Dermis microvascular lymphatic vessel endothelial cell (primary cell): ENCODE results near the gene SCGB1D4. TPM values are rescaled to one million over a fixed set of nuclear protein-coding genes. Genes with fewer than 3 reads are reported as not detected.
"Not testable (repeated sequence)": the region's sequence is repeated elsewhere in the genome, so short reads cannot be mapped to it uniquely, and the experiment has no call there.

ENCODE experiments used
- DNase-seq, 2 donors: peaks; one replicate each; pipeline versions ENCODE4 v3.0.0 to v3.0.0-alpha.2; 2010; ENCODE audit warnings: low read depth in 2 of 2
- total RNA-seq: library from RNA; depleted of rRNA; stranded (reverse); fragments of >200 nt; gene quantifications from 2 replicates; pipeline ENCODE4 v1.2.1, GENCODE V29; 2014

The SCGB1D4 gene, protein sequence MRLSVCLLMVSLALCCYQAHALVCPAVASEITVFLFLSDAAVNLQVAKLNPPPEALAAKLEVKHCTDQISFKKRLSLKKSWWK
- not detected in 2 replicates for total RNA-seq

DNA sequence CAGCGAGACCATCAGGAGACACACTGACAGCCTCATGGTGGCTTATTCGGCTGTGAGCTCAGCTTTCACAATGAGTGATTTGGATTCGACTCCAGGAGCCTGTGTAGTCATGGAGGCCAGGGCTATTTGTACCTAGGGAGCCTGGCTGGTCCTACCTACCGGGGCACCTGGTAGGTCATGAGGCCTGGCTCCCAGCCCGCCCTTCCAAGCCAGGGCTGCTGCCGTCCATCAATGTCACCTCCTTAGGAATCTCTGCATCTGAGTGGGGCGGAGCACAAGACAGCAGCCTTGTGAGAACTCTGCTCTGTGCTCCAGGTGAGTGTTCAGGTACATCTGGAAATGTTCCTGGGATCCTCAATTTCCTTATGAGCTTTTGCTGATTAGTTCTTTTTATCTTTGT lies at the start of gene SCGB1D4:
Gene SCGB1D4, minus strand, starts transcription at position 101 of the 400 bp plus-strand sequence. Its CDS starts 65 bp downstream, at position 36.
- DNase-seq, result no peak

GRCh38 chr11:62345861-62346260 lies 47.0 kb upstream of the SCGB1D4 start:
- no peak for DNase-seq

GRCh38 chr11:62344210-62344609 lies 45.3 kb upstream of the SCGB1D4 start:
- no peak for DNase-seq

DNA sequence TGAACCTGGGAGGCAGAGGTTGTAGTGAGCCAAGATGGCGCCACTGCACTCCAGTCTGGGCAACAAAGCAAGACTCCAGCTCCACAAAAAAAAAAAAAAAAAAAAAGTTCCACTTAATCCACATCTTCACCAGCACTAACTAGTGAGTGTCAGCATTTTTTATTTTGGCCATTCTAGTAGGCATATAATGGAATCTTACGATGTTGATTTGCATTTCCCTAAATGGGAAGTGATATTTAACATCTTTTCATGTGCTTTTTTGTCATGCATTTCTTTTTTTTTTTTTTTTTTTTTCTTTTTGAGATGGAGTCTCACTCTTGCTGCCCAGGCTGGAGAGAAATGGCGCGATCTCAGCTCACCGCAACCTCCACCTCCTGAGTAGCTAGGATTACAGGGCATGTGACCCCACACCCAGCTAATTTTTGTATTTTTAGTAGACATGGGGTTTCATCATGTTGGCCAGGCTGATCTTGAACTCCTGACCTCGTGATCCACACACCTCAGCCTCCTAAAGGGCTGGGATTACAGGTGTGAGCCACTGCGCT lies 44.8 kb upstream of the SCGB1D4 start:
- not testable (repeated sequence) for DNase-seq

DNA sequence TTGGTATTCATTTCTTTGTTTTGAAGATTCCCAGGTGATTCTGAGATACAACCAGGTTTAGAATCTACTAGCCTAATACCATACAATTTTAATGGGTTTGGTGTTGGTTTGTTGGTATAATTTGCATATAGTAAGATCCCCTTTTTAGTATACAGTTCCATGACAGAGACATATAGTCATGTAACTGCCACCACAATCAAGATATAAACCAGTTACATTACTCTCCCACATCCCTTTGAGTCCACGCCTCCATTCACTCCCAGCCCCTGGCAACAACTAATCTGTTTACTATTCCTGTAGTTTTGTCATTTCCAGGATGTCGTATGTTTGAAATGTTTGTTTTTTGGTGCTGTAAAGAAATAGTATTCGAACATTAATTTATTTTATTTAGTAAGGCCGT lies 42.7 kb upstream of the SCGB1D4 start:
- no peak for DNase-seq

GRCh38 chr11:62340269-62340901 lies 41.5 kb upstream of the SCGB1D4 start:
- peak; percentile 54 to 70 for DNase-seq

- DNase-seq, result no peak
Measured at GRCh38 chr11:62338218-62338617, 39.3 kb upstream of the SCGB1D4 start.

GRCh38 chr11:62337303-62338181 lies 38.7 kb upstream of the SCGB1D4 start, which contains the start of gene ASRGL1:
TSS of gene ASRGL1 (plus strand) at chr11:62337448. CDS start at chr11:62337978, 530 bp downstream.
- peak; percentile 45 to 69 for DNase-seq

- not testable (repeated sequence) for DNase-seq
Measured at GRCh38 chr11:62336949-62337302, 38.1 kb upstream of the SCGB1D4 start.

- no peak for DNase-seq
Measured at GRCh38 chr11:62333768-62334167, 34.9 kb upstream of the SCGB1D4 start.

- not testable (repeated sequence) for DNase-seq
Measured at GRCh38 chr11:62331264-62331663, 32.4 kb upstream of the SCGB1D4 start.

GRCh38 chr11:62327541-62327940 lies 28.7 kb upstream of the SCGB1D4 start:
- DNase-seq, result not testable (repeated sequence)

- not testable (repeated sequence) for DNase-seq
Measured at GRCh38 chr11:62326719-62327118, 27.8 kb upstream of the SCGB1D4 start.

DNA sequence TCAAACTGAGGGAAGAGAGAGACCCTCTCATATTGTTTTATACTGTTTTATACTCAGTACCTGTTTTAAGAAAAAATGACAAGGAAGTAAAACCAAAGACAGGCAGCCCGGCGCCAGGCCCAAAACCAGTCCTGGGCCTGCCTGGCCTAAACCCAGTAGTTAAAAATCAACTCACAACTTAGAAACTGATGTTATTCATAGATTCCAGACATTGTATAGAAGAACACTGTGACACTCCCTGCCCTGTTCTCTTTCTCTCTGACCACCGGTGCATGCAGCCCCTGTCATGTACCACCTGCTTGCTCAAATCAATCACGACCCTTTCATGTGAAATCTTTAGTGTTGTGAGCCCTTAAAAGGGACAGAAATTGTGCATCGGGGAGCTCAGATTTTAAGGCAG lies 26.9 kb upstream of the SCGB1D4 start:
- DNase-seq, result not testable (repeated sequence)

- peak in 1 of 2 donors; percentile 43 for DNase-seq
Measured at GRCh38 chr11:62324731-62325556, 26.1 kb upstream of the SCGB1D4 start.

- DNase-seq, result no peak
Measured at GRCh38 chr11:62322524-62322923, 23.6 kb upstream of the SCGB1D4 start.

DNA sequence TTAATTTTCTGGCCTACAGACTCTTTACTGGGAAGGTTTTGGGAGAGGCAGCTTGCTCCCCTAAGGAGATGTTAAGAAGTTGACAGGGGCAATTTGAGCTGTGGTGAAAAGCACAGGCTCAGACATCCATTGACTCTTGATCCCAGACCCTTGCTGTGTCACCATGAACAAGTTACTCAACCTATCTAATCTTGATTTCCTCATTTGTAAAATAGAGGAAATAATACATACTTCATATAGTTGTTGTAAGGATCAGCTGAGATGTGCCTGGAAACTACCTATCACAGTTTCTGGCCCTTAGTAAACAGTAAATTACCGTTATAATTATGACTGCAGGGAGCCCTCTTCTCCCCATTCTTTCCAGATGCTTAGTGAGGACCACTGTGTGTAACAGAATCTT lies 16.6 kb upstream of the SCGB1D4 start:
- DNase-seq, result no peak

DNA sequence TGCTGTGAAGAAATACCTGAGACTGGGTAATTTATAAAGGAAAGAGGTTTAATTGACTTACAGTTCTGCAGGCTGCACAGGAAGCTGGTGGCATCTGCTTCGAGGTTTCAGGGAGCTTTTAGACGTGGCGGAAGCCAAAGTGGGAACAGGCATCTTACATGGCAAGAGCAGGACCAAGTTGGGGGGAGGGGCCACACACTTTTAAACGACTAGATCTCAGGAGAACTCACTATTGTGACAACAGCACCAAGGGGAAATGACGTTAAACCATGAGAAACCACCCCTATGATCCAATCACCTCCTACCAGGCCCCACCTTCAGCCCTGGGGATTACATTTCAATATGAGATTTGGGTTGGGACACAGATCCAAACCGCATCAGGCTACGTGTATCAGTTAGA lies 11.1 kb upstream of the SCGB1D4 start:
- DNase-seq, result no peak

- no peak for DNase-seq
Measured at GRCh38 chr11:62307950-62308349, 9.1 kb upstream of the SCGB1D4 start.

DNA sequence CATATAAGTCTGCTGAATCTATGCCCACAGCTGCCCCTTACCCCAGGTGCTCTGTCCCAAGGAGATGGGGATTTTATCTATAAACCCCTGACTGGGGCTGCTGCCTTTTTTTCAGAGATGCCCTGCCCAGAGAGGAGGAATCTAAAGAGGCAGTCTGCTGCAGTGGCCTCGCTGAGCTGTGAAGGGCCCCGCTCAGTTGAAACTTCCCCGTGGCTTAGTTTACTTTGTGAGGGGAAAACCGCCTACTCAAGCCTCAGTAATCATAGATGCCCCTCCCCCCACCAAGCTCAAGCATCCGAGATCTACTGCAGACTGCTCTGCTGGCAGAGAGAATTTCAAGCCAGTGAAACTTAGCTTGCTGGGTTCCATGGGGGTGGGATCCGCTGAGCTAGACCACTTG lies 7.4 kb upstream of the SCGB1D4 start:
- no peak for DNase-seq

DNA sequence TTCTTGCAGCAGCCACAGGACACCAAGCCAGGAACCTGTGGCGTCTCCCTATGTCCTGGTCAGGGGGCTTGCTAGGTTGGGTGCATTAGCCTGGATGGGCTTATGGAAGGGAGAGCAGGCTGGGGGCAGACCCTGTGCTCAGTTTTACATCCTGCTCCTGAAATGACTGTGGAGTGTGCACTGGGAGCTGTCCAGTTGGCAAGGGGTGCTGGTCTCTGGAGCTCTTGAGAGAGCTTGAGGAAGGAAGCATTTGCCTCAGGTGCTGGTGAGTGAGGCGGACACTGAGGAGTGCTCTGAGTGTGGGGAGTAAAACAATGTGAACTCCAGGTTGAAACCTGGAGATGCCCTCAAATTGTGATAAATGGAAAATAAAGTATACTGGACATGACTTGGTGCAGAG lies 3.4 kb downstream of the SCGB1D4 start:
- peak; percentile 3 to 41 for DNase-seq
